GM12872 (cell line): ENCODE measurements around the gene MROH2A.

ENCODE experiments used
- CTCF ChIP-seq: IDR thresholded peaks from 3 replicates; pipeline ENCODE4 v1.5.1; 2011; ENCODE audit warnings: low read depth, mild to moderate bottlenecking, low read length, moderate library complexity; ENCODE audit not compliant: insufficient read depth

Gene MROH2A

DNA sequence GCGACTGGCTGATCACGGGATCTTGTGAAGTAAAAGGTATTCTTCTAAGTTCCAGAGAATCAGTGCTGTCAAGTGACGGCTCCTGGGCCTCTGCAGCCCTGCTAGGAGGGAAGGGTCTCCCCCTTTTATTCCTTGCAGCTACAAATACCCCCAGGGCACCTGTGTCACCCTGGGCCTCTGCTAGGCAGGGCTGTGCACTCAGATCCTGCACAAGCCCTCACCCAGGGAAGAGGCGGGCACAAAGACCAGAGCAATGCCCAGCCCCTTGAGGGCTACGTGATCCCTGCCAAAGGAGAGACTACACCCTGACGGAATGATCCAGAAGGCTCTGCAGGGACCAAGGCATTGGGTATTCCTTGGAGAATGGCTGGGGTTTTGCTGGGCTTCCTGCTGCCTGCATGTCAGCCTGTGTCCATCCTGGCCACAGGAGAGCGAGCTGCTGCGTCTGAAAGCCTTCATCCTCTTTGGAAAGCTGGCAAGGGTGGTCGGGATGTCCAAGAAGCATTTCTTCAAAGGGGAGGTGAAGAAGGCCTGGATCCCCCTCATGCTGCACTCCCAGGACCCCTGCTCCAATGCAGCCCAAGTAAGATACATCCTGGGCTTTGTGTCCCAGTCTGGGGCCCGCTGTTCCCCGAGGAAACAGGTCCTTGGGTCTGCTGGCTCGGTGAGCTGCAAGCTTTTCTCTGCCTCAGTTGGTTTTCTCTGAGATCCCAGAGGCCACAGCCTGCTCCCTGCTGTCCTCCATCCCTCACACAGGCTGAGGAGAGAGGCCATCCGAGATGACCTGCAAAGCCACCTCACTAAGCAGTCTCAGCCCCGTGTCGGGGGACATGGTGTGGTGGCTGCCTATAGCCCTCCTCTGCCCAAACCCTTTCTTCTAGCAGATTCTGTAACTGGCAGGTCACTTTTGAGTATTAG, 51.3 kb downstream of the MROH2A start:
- TF ChIP-seq CTCF, result no peak

DNA sequence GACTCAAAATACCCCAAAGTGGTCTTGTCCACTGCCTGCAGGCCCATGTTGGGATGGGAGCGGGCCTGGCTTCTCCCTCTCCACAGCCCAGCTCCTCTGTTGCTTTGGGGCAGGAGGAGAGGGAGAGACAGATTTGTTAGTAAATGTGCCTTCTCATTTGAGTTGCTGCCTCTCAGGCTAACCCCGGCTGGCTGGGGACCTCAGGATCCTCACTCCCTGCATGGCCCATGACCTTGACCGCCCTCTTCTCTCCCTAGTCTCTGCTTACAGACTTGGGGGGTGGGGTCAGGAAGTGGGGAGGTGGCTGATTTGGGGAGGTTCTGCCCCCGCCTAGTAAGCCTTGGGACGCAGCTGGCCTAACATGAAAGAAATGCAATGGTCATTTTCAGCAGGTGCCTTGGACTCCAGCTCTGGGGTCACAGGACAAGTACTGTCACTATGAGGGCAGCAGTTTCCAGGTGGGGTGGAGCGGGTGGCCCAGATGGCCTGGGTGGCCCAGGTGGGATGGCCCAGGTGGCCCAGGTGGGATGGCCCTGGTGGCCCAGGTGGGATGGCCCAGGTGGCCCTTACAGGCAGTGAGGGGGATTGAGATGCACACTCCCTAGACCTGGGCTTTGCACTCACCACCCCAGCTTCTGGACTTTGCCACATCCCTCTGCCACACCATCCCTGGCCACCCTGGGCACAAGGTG, 52.1 kb downstream of the MROH2A start:
- TF ChIP-seq CTCF, result no peak

DNA sequence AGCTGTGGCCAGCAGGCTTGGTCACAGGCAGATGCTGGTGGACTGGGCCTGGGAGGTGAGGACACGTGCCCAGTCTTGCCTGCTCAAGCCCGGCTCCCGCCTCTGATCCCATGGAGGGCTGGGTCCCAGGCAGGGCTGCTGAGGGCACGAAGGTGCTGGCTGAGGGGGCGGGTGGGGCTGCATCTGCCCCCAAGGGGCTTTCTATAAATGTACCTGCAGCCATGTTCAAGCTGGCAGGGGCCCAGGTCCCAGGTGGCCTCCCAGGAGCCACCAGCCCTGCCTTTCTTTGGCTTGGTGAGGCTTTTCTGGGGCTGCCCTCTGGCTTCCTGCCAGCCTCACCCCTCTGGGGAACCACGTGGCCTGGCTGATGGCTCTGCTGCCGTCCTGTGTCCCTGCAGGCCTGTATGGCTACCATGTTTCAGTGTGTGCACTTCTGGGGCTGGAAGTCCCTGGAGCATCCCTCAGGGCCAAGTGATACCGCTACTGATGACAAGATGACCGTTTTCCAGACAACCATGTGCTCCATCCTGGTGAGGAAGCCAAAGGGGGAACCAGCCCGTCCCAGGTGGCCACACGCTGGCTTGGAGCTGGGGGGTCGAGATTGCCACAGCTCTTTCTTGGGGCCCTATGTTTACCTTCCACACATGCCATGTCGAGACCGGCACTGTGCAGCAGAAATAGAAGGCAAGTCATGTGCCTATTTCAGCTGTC, 53.0 kb downstream of the MROH2A start:
- no peak for TF ChIP-seq CTCF

DNA sequence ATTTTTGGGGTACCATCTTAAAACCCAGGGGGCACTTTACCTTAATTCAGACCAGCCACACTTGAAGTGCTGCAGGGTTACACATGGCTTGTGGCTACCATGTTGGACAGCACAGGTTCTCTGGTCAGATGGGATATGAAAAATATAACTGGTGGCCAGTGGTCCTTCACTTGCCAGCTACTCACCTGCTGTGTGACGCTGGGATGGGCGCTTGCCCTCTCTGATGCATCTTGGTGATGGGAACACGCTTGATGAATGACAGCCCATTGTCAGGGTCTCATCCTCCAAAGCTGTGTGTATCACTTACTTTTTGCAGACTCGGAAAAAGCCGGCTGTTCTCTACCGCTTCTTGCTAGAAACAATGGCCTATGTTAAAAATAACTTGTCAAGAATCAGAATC, 53.7 kb downstream of the MROH2A start:
- no peak for TF ChIP-seq CTCF

DNA sequence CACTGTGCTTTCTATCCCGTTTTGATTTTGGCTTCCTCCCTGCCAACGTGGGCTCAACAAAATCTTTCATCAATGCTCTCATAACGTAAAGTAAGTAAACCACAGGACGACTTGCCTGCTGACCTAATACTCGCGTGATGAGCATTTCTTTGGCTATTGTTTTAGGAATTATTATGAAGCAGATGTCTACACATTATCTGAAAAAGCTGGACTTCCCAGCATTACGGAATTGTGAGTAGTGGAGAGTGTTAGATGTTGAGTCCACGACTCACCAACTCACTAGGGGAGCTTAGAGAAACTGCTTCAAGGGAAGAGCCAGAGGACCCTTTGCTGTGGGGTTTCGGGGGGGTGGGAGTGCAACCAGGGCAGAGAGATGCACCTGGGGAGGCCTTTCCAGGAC, 54.3 kb downstream of the MROH2A start:
- no peak for TF ChIP-seq CTCF

DNA sequence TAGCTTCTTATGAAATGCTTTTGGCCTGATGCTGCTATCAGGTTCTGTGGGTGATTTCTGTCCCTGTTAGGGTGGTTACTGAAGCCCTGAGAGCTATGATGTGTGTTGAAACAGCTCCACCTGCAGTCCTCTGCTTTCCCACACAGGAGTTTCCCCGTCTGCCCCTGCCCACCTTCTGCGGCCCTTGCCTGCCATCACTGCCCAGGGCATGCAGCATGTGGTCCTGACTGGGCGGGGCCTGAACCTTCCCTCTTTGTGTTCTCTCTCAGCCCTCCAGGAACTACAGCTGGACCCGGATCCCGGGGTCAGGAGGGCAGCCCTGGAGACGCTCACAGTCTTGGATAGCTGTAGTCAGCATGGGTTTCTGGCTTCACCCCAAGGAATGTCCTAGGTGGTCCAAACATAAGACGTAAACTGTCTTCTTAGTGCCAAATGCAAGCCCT, 54.8 kb downstream of the MROH2A start:
- TF ChIP-seq CTCF, result peak; percentile 27; the same call in 2 of the 3 replicates

- no peak for TF ChIP-seq CTCF
Measured at GRCh38 chr2:233833345-233833744, 55.2 kb downstream of the MROH2A start.
